HepG2 (cell line): ENCODE measurements around the gene SKIDA1. TPM values are rescaled to one million over a fixed set of nuclear protein-coding genes. Genes with fewer than 3 reads are reported as not detected.

Experiments used
- ARID2 ChIP-seq: sonication (generic); formaldehyde crosslinking; IDR thresholded peaks from 2 replicates; pipeline ENCODE4 v1.8.1; 2022; ENCODE audit warnings: mild to moderate bottlenecking, missing genetic modification reagents, borderline replicate concordance
- ARID4A ChIP-seq: sonication (generic); formaldehyde crosslinking; IDR thresholded peaks from 2 replicates; pipeline ENCODE4 v1.5.0; 2020; ENCODE audit warnings: mild to moderate bottlenecking, missing genetic modification reagents, borderline replicate concordance
- GMEB2 ChIP-seq: IDR thresholded peaks from 2 replicates; pipeline ENCODE4 v1.6.1; 2016; ENCODE audit warnings: missing biosample characterization, missing genetic modification reagents, low read depth
- JUNB ChIP-seq: sonication (generic); formaldehyde crosslinking; IDR thresholded peaks from 2 replicates; pipeline ENCODE4 v1.8.0; 2022; ENCODE audit warnings: missing genetic modification reagents, mild to moderate bottlenecking, borderline replicate concordance
- NFATC3 ChIP-seq: sonication (generic); formaldehyde crosslinking; IDR thresholded peaks from 2 replicates; pipeline ENCODE4 v1.5.1; 2020; ENCODE audit warnings: mild to moderate bottlenecking, missing genetic modification reagents
- PATZ1 ChIP-seq: sonication (generic); formaldehyde crosslinking; IDR thresholded peaks from 2 replicates; pipeline ENCODE4 v1.4.0; 2020; ENCODE audit warnings: missing genetic modification reagents
- RBFOX2 ChIP-seq: fragments of 200-400 bp; formaldehyde crosslinking; IDR thresholded peaks from 2 replicates; pipeline ENCODE4 v1.6.1; 2017; ENCODE audit warnings: low read depth, mild to moderate bottlenecking, low read length
- SALL2 ChIP-seq: sonication (generic); formaldehyde crosslinking; IDR thresholded peaks from 2 replicates; pipeline ENCODE4 v1.8.1; 2023; ENCODE audit warnings: mild to moderate bottlenecking, missing genetic modification reagents, inconsistent platforms
- SIX1 ChIP-seq: sonication (generic); formaldehyde crosslinking; IDR thresholded peaks from 2 replicates; pipeline ENCODE4 v1.4.0; 2020; ENCODE audit warnings: missing genetic modification reagents, borderline replicate concordance
- SOX13 ChIP-seq, 3 experiments: fragments of 450-650 bp in 1 of 3; sonication (generic) in 1 of 3; formaldehyde crosslinking in 1 of 3; IDR thresholded peaks in 2 of 3; conservative IDR thresholded peaks in 1 of 3; 2 replicates each; pipeline versions ENCODE4 v1.5.0 to v1.6.1; 2016 to 2020; ENCODE audit warnings: antibody characterized with exemption in 1 of 3, mild to moderate bottlenecking in 1 of 3, missing compliant biosample characterization in 1 of 3, missing genetic modification reagents in 1 of 3, moderate library complexity in 1 of 3
- ZNF513 ChIP-seq: sonication (generic); formaldehyde crosslinking; conservative IDR thresholded peaks from 2 replicates; pipeline ENCODE4 v1.5.0; 2020; ENCODE audit warnings: missing genetic modification reagents
- ZNF556 ChIP-seq: sonication (generic); formaldehyde crosslinking; IDR thresholded peaks from 2 replicates; pipeline ENCODE4 v1.4.0; 2020; ENCODE audit warnings: mild to moderate bottlenecking, missing genetic modification reagents, borderline replicate concordance
- ZNF576 ChIP-seq: sonication (generic); formaldehyde crosslinking; IDR thresholded peaks from 2 replicates; pipeline ENCODE4 v1.4.0; 2020; ENCODE audit warnings: mild to moderate bottlenecking, missing genetic modification reagents
- ZNF768 ChIP-seq: sonication (generic); formaldehyde crosslinking; IDR thresholded peaks from 2 replicates; pipeline ENCODE4 v1.4.0; 2020; ENCODE audit warnings: missing genetic modification reagents
- ZNF784 ChIP-seq: sonication (generic); formaldehyde crosslinking; IDR thresholded peaks from 2 replicates; pipeline ENCODE4 v1.5.1; 2020; ENCODE audit warnings: missing genetic modification reagents, mild to moderate bottlenecking, borderline replicate concordance
- polyA plus RNA-seq, 8 experiments: library from polyadenylated mRNA; depleted of rRNA in 3 of 8; stranded (reverse) in 7 of 8; unstranded in 1 of 8; fragments of >200 nt; fragmentation: Illumina TruSeq in 4 of 8; extraction: Trizol in 4 of 8; gene quantifications; 2 replicates each; pipeline versions ENCODE4 v1.2.1 to v1.2.3, GENCODE V29; 2011 to 2016; ENCODE audit warnings: low read depth in 4 of 8, missing spikeins in 1 of 8, mixed read lengths in 1 of 8; ENCODE audit not compliant: insufficient read depth in 1 of 8
- total RNA-seq, 5 experiments: library from RNA; depleted of rRNA; stranded (reverse); fragments of >200 nt; fragmentation: Illumina TruSeq; extraction: Trizol; gene quantifications; 2 replicates each; pipeline ENCODE4 v1.2.3, GENCODE V29; 2016; ENCODE audit warnings: low read depth in 1 of 5

Gene SKIDA1
- total and polyA plus RNA-seq, 2 of the 13 experiments (the other 11 are each of a cell fraction or from before 2014, with no cell fraction given) = 0.73 to 1.5 TPM

GRCh38 chr10:21534604-21535493, 9.4 kb upstream of the SKIDA1 start (continued):
- TF ChIP-seq JUNB (CRISPR knock-in tag) = no peak
- no peak for TF ChIP-seq GMEB2
- TF ChIP-seq SOX13 (IDR thresholded peaks at IDR 0.05) = no peak
- no peak for TF ChIP-seq SOX13 (CRISPR knock-in tag; conservative IDR thresholded peaks at IDR 0.05 in 1 of 2, IDR thresholded peaks at IDR 0.05 in 1 of 2)
- TF ChIP-seq ZNF768 (CRISPR knock-in tag) = 0 out of 2 replicates have a peak, but pooled peaks have one; percentile 13
- TF ChIP-seq ARID2 = no peak
- peak; percentile 31; the same call in 1 of the 2 replicates for TF ChIP-seq SALL2 (CRISPR knock-in tag)
- TF ChIP-seq NFATC3 (CRISPR knock-in tag) = no peak
- TF ChIP-seq RBFOX2 = peak; percentile 82
- TF ChIP-seq ZNF576 (CRISPR knock-in tag) = no peak
- peak; percentile 79 for TF ChIP-seq ARID4A (CRISPR knock-in tag)
- no peak for TF ChIP-seq ZNF513 (CRISPR knock-in tag)
- no peak for TF ChIP-seq ZNF784 (CRISPR knock-in tag)
- peak; percentile 70 for TF ChIP-seq PATZ1
- no peak for TF ChIP-seq ZNF556
- no peak for TF ChIP-seq SIX1 (CRISPR knock-in tag)
